AG09309 (cell line): ENCODE data around the gene PCCB.
"Not testable (repeated sequence)": the region's sequence is repeated elsewhere in the genome, so short reads cannot be mapped to it uniquely, and the experiment has no call there.

ENCODE experiments used
- DNase-seq: peaks from one replicate; pipeline ENCODE4 v3.0.0-alpha.2; 2010; ENCODE audit warnings: low read depth
- H3K4me3 ChIP-seq: 2 replicates; pipeline ENCODE4 v1.5.1; 2011; ENCODE audit warnings: mild to moderate bottlenecking, low read depth, low read length, moderate library complexity; ENCODE audit not compliant: control insufficient read depth
- TF ChIP-seq, protein P1 (sequence below): IDR thresholded peaks from 2 replicates; pipeline ENCODE4 v1.5.1; 2011; ENCODE audit warnings: mild to moderate bottlenecking, low read depth, low read length, inconsistent platforms; ENCODE audit not compliant: insufficient read depth, control insufficient read depth; ENCODE audit errors: missing control alignments

Gene PCCB

DNA sequence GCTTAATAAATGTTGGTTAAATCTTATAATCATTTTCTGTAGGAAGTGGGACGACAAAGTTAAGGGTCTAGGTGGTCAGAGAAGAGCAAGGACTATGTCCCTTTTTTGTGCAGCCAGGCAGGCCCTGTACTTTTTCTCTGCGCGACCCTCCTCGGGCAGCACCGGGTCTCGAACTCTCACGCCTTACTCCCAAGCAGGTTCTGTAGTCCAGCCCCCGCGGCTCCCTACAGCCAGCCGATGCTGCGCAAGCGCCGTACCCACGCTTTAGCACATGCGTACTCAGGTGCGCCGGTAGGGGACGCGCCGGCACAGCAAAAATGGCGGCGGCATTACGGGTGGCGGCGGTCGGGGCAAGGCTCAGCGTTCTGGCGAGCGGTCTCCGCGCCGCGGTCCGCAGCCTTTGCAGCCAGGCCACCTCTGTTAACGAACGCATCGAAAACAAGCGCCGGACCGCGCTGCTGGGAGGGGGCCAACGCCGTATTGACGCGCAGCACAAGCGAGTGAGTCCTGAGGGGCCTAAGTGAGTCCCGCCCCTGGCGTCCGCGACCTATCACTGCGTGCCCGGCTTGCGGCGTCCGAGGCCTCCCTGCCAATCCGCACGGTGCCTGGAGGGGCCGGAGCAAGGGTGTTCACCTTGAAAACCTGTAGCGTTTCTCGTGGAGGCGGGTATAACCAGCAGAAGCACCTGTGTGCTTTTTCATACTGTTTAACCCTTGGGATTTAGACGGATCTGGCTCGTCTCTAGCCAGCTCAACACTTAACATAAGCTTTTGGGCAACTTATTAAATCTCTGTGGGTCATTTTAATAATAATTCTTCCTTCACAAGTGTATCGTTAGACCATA, at the start of gene PCCB:
PCCB (plus strand) TSS at position 282 of the 844 bp plus-strand sequence; CDS start at position 318, 36 bp downstream.
- TF ChIP-seq, protein P1, sequence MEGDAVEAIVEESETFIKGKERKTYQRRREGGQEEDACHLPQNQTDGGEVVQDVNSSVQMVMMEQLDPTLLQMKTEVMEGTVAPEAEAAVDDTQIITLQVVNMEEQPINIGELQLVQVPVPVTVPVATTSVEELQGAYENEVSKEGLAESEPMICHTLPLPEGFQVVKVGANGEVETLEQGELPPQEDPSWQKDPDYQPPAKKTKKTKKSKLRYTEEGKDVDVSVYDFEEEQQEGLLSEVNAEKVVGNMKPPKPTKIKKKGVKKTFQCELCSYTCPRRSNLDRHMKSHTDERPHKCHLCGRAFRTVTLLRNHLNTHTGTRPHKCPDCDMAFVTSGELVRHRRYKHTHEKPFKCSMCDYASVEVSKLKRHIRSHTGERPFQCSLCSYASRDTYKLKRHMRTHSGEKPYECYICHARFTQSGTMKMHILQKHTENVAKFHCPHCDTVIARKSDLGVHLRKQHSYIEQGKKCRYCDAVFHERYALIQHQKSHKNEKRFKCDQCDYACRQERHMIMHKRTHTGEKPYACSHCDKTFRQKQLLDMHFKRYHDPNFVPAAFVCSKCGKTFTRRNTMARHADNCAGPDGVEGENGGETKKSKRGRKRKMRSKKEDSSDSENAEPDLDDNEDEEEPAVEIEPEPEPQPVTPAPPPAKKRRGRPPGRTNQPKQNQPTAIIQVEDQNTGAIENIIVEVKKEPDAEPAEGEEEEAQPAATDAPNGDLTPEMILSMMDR = peak; percentile 75
- peak within 1 kb of the TSS; percentile 58 for H3K4me3 ChIP-seq
- DNase-seq = peak; percentile 63

DNA sequence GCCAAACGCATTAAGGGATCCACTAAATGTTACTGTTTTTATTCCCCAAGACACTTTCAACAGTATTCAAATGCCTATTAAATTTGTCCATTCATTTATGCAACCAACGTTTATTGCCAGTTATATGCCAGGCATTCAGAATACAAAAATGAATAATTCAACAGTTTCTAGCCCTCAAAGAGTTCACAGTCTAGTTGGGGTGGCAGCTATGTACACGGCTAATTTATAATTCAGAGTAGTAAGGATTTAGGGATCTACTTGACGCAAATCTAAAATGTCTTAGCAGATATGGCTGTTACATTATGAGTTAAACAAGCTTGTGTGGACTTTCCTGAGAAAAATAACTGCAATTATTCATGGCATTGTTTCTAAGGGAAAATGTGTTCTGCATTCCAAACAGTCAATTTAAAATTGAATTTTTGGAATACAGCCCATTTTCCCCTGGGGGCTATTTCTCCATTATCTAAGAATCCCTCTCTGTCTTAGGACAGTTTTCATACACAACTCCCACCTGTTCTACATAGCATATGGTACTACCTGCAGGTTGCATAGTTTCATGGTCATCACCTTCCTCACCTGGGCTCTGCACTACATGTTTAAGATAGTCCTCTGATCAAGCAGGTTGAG, 42.5 kb upstream of the PCCB start:
- TF ChIP-seq, protein P1 = no peak
- DNase-seq = no peak
- H3K4me3 ChIP-seq = no peak overlapping the region

DNA sequence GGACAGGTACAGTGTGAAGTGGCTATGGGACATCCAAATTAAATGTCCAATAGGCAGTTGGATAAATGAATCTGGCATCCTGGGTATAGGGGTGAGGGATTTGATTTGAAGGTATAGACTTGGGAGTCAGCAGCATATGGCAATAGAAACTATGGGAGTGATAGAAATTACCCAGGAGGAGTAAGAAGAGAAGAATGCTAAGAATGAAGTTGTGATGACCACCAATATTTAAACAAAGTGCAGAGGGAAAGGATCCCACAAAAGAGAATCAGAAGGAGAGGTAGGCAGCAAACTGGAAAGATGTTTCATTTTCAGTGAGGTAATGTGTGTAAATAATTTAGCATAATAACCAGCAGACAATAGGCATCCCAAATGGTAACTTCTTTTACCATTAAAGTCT, 40.2 kb upstream of the PCCB start:
- TF ChIP-seq, protein P1 = no peak
- no peak for DNase-seq

DNA sequence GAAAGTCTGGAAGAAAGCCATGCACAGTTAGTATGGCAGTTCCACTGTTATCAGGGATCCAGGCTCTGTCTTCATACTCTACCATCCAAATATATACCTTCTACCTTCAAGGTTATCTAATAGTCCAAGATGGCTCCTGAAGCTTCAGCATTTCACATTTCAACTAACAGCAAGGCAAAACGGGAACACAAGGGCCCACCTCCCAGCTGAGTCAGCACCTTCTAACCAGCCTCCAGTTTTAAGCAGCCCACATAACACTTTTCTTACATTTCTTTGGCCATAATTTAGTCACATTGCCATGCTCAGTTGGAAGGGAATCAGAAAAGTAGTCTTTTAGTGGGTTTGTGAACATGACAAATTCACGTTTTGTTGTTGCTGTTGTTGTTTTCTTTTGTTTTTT, 38.6 kb upstream of the PCCB start:
- TF ChIP-seq, protein P1 = no peak
- DNase-seq = no peak
- H3K4me3 ChIP-seq = no peak overlapping the region

More for the DNA sequence above, 40.2 kb upstream of the PCCB start:
- H3K4me3 ChIP-seq = no peak overlapping the region

DNA sequence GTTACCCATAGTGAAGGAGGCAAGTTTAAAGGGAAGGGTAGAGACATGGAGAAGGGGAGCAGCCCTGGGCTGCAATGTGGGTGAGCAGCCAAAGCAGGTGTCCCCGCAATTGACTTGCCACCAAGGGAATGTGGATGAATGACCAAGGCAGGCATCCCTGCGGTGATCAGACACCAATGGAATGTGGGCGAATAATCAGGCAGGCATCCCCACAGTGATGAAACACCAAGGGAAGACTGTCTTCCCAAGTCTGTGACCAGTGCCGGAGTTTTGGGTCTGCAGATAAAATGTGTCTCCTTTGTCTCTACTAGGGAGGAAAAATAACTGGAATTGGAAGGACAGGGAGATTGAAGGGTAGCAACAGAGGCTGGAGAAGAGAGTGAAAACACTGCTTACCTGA, 27.4 kb upstream of the PCCB start:
- not testable (repeated sequence) for H3K4me3 ChIP-seq, DNase-seq

DNA sequence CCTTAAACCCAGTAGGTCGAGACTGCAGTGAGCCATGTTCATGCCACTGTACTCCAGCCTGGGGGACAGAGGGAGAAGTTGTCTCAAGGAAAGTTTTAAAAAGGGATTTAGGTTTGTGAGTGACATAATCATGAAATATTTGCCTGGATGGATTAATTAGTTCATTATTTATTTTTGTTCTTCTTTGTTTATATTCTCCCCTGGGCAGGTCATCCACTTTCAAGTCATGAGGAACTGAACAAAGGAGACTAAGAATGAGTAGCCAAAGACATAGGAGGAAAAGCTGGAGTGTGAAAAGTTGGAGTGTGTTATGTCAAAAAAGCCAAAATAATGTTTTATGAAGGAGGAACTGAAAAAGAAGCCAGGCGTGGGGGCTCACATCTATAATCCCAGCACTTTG, 17.7 kb upstream of the PCCB start:
- no peak for DNase-seq
- H3K4me3 ChIP-seq = no peak overlapping the region
- TF ChIP-seq, protein P1 = no peak

DNA sequence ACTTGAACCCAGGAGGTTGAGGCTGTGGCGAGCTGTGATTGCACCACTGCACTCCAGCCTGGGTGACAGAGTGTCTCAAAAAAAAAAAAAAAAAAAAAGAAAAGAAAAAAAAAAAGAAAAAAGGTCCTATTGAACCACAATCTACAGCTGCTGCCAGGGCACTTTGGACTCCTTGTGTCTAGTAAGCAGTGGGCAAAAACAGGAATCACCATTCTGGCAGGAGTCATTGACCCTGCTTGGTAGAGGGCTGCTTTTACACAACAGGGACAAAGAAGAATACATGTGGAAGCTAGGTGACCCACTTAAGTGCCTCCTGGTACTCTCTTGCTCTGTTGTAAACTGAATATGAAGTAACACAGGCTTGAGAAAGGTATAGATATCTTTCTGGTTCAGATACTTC, 14.6 kb upstream of the PCCB start:
- no peak for DNase-seq
- H3K4me3 ChIP-seq = no peak overlapping the region
- TF ChIP-seq, protein P1 = no peak
